HG03575 (cell line): ENCODE measurements around the gene PRR3.

Experiments used
- ATAC-seq: cut with Tn5 transposase; IDR thresholded peaks from one replicate; pipeline ENCODE4 v1.9.1; 2021; ENCODE audit not compliant: unreplicated experiment, insufficient number of reproducible peaks, low FRiP score; ENCODE audit errors: extremely low read depth

The PRR3 gene

DNA sequence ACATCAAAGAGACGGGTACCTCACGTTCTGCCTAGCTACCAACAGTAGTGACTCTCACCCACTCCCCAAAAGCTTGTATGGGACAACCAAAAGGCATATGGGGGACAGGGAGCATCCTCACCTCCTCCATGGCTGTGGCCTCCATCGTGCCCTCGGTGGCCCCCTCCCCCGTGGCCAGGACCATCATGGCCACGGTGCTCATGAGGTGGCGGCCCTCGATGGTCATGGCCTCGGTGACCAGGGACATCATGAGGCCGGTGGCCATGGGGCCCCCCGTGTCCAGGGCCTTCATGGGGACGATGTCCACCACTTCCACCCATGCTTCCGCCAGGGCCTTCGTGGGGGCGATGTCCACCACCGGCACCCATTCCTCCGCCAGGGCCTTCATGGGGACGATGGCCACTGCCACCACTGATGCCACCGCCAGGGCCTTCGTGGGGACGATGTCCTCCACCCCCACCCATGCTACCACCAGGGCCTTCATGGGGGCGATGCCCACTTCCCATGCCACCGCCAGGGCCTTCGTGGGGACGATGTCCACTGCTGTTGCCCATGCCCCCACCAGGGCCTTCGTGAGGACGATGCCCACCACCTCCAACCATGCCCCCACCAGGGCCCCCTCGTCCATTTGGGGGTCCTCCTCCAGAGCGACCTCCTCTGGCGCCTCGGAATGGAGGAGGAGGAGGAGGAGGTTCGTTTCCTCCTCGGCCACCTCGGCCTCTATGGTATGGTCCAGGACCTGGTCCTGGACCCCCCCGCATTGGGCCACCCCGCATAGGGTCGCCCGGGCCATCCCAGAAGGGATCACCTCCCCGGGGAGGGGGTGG, 44.9 kb downstream of the PRR3 start:
- no peak for ATAC-seq

DNA sequence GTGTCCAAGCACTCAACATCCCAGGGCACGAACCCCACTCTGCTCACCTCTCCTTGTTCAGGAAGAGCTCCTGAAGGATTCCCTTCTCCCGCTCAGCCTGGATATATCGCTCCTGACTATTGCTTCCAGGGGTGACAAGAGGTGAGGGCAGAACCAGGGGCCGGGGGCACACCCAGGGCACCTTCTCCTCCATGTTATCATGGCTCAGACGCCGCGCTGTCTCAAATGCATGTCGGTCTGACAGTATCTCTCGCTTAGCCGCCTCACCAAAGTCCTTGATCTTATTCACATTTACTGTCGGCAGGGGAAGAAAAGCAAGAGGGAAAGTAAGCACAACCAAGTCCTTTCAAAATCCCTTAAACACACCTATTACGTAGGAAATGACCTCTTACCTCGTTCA, 46.9 kb downstream of the PRR3 start:
- ATAC-seq: no peak

DNA sequence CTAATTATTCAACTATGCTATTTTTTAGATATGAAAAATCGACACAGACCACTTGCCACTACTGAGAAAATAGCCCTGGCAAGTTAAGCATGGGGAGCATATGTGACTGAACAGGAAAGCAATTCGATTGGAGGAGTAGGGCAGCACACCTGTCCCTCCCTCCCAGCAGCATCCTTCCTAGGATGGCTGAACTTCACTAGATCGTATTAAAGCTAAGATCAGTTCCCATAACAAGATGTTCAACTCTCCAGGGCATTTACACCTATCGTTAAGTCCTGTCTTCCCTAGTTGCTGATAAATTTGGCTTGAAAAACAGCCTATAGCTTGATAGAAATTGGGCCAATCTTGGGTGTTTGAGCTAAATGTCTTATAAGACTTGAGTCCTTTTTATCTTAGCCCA, 53.0 kb downstream of the PRR3 start:
- no peak for ATAC-seq

DNA sequence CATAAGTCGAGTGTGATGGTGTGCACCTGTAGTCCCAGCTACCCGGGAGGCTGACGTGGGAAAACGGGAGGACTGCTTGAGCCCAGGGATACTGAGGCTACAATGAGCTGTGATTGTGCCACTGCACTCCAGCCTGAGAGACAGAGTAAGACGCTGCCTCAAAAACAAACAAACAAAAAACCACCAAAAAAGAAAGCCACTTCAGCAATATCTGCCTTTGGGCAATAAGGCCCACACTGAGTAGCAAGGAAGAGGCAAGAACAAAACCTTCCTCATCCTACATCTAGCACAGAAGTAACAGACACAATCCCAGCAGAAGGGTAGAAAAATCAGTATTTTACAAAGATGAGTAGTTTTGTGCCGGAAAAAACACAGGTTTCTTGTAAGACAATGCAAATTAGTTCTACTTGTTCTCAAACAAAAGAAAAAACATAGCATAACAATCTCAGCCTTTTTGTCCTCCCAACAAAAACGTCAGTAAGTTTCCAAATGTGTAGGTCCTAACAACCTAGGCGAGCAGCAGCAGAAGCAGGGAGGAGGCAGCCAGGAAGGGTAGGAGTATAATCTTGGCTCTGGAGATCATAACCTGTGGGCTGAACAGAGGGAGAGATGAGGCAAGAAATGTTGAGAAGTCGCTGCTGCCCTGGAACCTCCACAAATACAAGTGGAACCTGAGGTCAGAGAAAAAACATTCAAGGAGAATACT, 54.2 kb downstream of the PRR3 start:
- ATAC-seq: no peak

DNA sequence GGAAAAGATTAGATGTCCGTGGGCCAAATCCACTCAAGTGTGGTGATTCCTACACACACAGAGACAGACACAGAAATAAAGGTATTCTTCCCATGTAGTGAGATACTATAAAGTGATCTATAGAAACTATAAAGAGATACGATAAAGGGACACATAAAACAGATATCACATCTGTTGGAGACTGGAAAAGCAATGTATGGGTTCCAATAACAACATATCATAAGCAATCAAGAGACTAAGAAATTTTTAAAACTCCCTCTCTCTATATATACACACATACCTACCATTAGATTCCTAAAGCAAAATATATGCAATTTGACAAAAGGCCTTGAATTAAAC, 54.7 kb downstream of the PRR3 start:
- ATAC-seq: no peak

DNA sequence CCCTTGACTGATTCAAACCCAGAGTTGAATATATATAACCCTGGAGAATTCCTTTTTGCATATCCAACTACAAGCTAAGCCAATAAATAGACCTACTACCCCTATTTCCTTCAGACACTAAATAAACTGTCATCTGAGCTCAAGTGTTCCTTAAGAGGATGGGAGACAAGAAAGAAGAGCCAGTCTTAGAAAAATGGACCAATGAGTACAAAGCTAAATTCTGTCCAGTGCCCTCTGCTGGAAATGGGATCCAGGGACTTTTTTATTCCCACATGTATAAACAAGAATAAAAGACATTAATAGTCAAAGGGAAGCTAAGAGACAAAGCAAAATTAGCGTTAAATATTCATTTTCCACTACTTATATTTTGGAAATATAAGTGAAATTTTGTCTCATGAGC, 55.1 kb downstream of the PRR3 start:
- ATAC-seq: no peak

DNA sequence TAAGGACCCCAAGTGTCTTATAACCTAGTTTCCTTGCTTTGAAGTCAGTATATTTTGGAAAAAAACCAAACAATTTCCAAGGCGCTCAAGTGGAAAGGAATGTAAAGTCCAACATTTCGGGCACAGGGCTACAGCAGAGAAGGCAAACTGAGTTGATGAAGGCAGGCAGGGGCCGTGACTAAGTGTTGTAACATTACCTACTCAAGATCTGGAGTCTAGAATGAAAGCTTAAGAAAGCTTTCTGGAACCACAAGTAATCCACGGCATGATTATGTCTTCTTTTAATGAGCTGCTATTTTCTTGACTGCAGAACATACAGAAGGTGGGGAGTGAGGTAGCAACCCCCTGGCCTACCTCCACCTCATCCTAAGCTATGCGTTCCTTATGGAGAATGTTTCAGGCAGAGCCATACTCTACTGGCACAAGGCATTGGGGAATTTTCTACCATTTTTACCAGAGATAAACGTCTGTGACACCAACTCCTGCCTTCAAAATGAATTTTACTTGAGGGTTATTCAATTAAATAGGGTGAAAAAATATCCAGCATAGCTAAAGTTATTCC, 55.7 kb downstream of the PRR3 start:
- no peak for ATAC-seq
